ENCODE data around the gene LITAF.

- TF ChIP-seq CTCF (IDR thresholded peaks at IDR 0.05; ENCODE audit: borderline replicate concordance, extremely low read depth, low read length, poor library complexity, severe bottlenecking), result no peak
- no peak for TF ChIP-seq EZH2 (IDR thresholded peaks at IDR 0.05; ENCODE audit: borderline replicate concordance, low read depth, low read length, severe bottlenecking)
Observed at GRCh38 chr16:11611871-11612664, 25.3 kb upstream of the LITAF start.

Measured in DND-41 (cell line).